Endothelial cell of umbilical vein (primary cell): ENCODE measurements around the gene ZBTB7A. TPM values are rescaled to one million over a fixed set of nuclear protein-coding genes. Genes with fewer than 3 reads are reported as not detected.

Experiments used
- BruUV-seq: library from RNA; stranded (reverse); fragments of 400-500 nt; replicated peaks from 2 replicates; lab custom pipeline; 2021; lab: Mats Ljungman, UMichigan
- CTCF ChIA-PET: fragments of 300-600, 350-600 bp; sonication (Branson Sonifier 250); formaldehyde crosslinking; loops from one replicate; lab custom pipeline; 2021; ENCODE audit warnings: antibody characterized with exemption, inconsistent platforms; lab: Charles Lee
- POLR2A ChIA-PET: fragments of 300-600, 350-600 bp; sonication (Branson Sonifier 250); formaldehyde crosslinking; loops from one replicate; lab custom pipeline; 2021; ENCODE audit warnings: antibody characterized with exemption, inconsistent platforms; lab: Charles Lee
- DNase-seq: peaks from one replicate; pipeline ENCODE4 v3.0.0-alpha.2; 2011; ENCODE audit warnings: low read depth, low spot score
- FAIRE-seq: peaks from 2 replicates; lab custom pipeline; 2011; peaks lifted over from hg19 to GRCh38; lab: Jason Lieb, UNC
- H2AFZ ChIP-seq: 2 replicates; pipeline ENCODE4 v1.6.0; 2012; ENCODE audit warnings: low read depth, low read length, control low read depth, inconsistent platforms
- H3K27ac ChIP-seq: 2 replicates; pipeline ENCODE4 v1.5.1; 2011; ENCODE audit warnings: low read depth, mild to moderate bottlenecking, control low read depth, low read length, moderate library complexity; ENCODE audit not compliant: insufficient read depth
- H3K27me3 ChIP-seq, 2 experiments: 2 replicates each; pipeline versions ENCODE4 v1.6.0 to v1.6.1; 2011; ENCODE audit warnings: low read length in 2 of 2, mixed read lengths in 1 of 2; ENCODE audit not compliant: control insufficient read depth in 2 of 2, insufficient read depth in 2 of 2
- H3K36me3 ChIP-seq, 2 experiments: 2 replicates in 1 of 2; 3 replicates in 1 of 2; pipeline ENCODE4 v1.5.1; 2011; ENCODE audit warnings: low read length in 2 of 2, mild to moderate bottlenecking in 1 of 2, moderate library complexity in 1 of 2; ENCODE audit not compliant: control insufficient read depth in 2 of 2, insufficient read depth in 2 of 2; ENCODE audit errors: extremely low read depth in 1 of 2
- H3K4me1 ChIP-seq: 3 replicates; pipeline ENCODE4 v1.5.1; 2011; ENCODE audit warnings: mild to moderate bottlenecking, low read length; ENCODE audit not compliant: control insufficient read depth, insufficient read depth; ENCODE audit errors: extremely low read depth
- H3K4me2 ChIP-seq: 2 replicates; pipeline ENCODE4 v1.6.1; 2011; ENCODE audit warnings: low read length, control low read depth, mixed read lengths; ENCODE audit not compliant: insufficient read depth
- H3K4me3 ChIP-seq, 3 experiments: fragments of 200-600 bp in 1 of 3; sonication (generic), shearing (Covaris generic) in 1 of 3; replicated peaks in 1 of 3; 2 replicates each; pipeline ENCODE4 v1.5.1; 2011 to 2016; ENCODE audit warnings: control low read depth in 3 of 3, low read length in 3 of 3, mild to moderate bottlenecking in 2 of 3, inconsistent platforms in 1 of 3, low read depth in 1 of 3, moderate library complexity in 1 of 3; ENCODE audit not compliant: insufficient read depth in 1 of 3
- H3K79me2 ChIP-seq: 2 replicates; pipeline ENCODE4 v1.6.0; 2012; ENCODE audit warnings: low read length, inconsistent platforms; ENCODE audit not compliant: control insufficient read depth, insufficient read depth
- H3K9ac ChIP-seq: replicated peaks from 2 replicates; pipeline ENCODE3; 2011; ENCODE audit warnings: low read length, control low read depth; ENCODE audit not compliant: insufficient read depth; ENCODE audit errors: extremely low read depth
- H3K9me1 ChIP-seq: replicated peaks from 3 replicates; pipeline ENCODE4 v1.6.0; 2011; ENCODE audit warnings: mild to moderate bottlenecking, low read length; ENCODE audit not compliant: control insufficient read depth, insufficient read depth; ENCODE audit errors: extremely low read depth
- H3K9me3 ChIP-seq: replicated peaks from 2 replicates; pipeline ENCODE4 v1.5.1; 2012; ENCODE audit warnings: low read length, inconsistent platforms; ENCODE audit not compliant: control insufficient read depth, insufficient read depth
- H4K20me1 ChIP-seq: replicated peaks from 2 replicates; pipeline ENCODE3; 2011; ENCODE audit warnings: mild to moderate bottlenecking, low read length; ENCODE audit not compliant: control insufficient read depth, insufficient read depth; ENCODE audit errors: extremely low read depth
- EZH2 ChIP-seq: IDR thresholded peaks from 2 replicates; pipeline ENCODE4 v1.6.1; 2012; ENCODE audit warnings: borderline replicate concordance, low read depth, mild to moderate bottlenecking, moderate library complexity, low read length, inconsistent platforms; ENCODE audit not compliant: severe bottlenecking
- FOS ChIP-seq: IDR thresholded peaks from 2 replicates; pipeline ENCODE4 v1.6.1; 2011; ENCODE audit warnings: mild to moderate bottlenecking, low read length, moderate library complexity, borderline replicate concordance; ENCODE audit not compliant: insufficient read depth
- GATA2 ChIP-seq: IDR thresholded peaks from 2 replicates; pipeline ENCODE4 v1.7.0; 2011; ENCODE audit warnings: low read depth, mild to moderate bottlenecking, moderate library complexity, mixed read lengths, low read length; ENCODE audit not compliant: insufficient read length, insufficient read depth
- JUN ChIP-seq: IDR thresholded peaks from 2 replicates; pipeline ENCODE4 v1.6.1; 2011; ENCODE audit warnings: borderline replicate concordance, low read depth; ENCODE audit not compliant: insufficient read length, insufficient read depth
- MAX ChIP-seq: IDR thresholded peaks from 2 replicates; pipeline ENCODE4 v1.6.1; 2011; ENCODE audit not compliant: insufficient read depth, insufficient read length
- MYC ChIP-seq: IDR thresholded peaks from one replicate; pipeline ENCODE4 v1.6.1; 2011; ENCODE audit warnings: mild to moderate bottlenecking, low read depth, low read length
- POLR2A ChIP-seq: IDR thresholded peaks from 2 replicates; pipeline ENCODE4 v1.6.1; 2012; ENCODE audit warnings: low read depth, mild to moderate bottlenecking, control low read depth, low read length
- POLR2AphosphoS5 ChIP-seq: IDR thresholded peaks from 2 replicates; pipeline ENCODE4 v1.6.1; 2012; ENCODE audit warnings: low read depth, mild to moderate bottlenecking, control low read depth, low read length, moderate library complexity; ENCODE audit not compliant: insufficient read depth
- dilution Hi-C: fragments of 300-500 bp; cut with MboI; formaldehyde crosslinking; loops from one replicate; pipeline ENCODE4 v1.15.0; 2019; ENCODE audit warnings: low sequenced_read_pairs; ENCODE audit not compliant: extremely low pct_ligation_motif_present
- intact Hi-C: fragments of 100-400 bp; cut with micrococcal nuclease; formaldehyde crosslinking; loops from one replicate; pipeline ENCODE4 v1.10.0; 2022
- polyA plus RNA-seq, 4 experiments: library from polyadenylated mRNA; depleted of rRNA in 3 of 4; stranded (reverse) in 3 of 4; unstranded in 1 of 4; fragments of >200 nt; gene quantifications; 2 replicates each; pipeline versions ENCODE4 v1.2.1 to v1.2.3, GENCODE V29; 2011 to 2012; ENCODE audit warnings: missing spikeins in 1 of 4
- total RNA-seq: library from RNA; stranded (reverse); gene quantifications from 2 replicates; pipeline ENCODE4 v1.2.3, GENCODE V29; 2021
- TF ChIP-seq, protein P1 (sequence below), 2 donors: IDR thresholded peaks; 1 replicate in 1 of 2; 2 replicates in 1 of 2; pipeline ENCODE4 v1.5.1; 2011; ENCODE audit warnings: low read length in 2 of 2, mild to moderate bottlenecking in 2 of 2, moderate library complexity in 2 of 2, control low read depth in 1 of 2, inconsistent platforms in 1 of 2, low read depth in 1 of 2; ENCODE audit not compliant: insufficient read depth in 1 of 2; ENCODE audit errors: extremely low read depth in 1 of 2

Gene ZBTB7A
- total and polyA plus RNA-seq, 2 donors (not counting 3 experiments of a cell fraction or from before 2014, with no cell fraction given): 8.2 to 29.0 TPM

GRCh38 chr19:4101496-4101770 is 34.7 kb upstream of the ZBTB7A start:
- no peak for TF ChIP-seq GATA2
- Histone ChIP-seq H3K36me3 (peaks cover 8 to 50% of the 10 kb centered on the region in 2 experiments), H3K79me2 (no peaks in the 10 kb centered on the region), H3K27ac (no peak overlapping the region), H2AFZ (no peak overlapping the region), H3K9me3 (no peaks in the 10 kb centered on the region), H3K4me1 (no peaks in the 10 kb centered on the region), H4K20me1 (no peaks in the 10 kb centered on the region), H3K4me3 (no peak overlapping the region), H3K4me2 (no peak overlapping the region), H3K9me1 (no peaks in the 10 kb centered on the region), H3K27me3 (no peaks in the 10 kb centered on the region), H3K9ac (no peak overlapping the region)
- no TSS peak for BruUV-seq
- dilution Hi-C loops (no loop called here), intact Hi-C loops (no loop called here)
- ChIA-PET CTCF (no interaction called here), POLR2A (no interaction called here)
- FAIRE-seq (no peak), DNase-seq (no peak)

- Histone ChIP-seq H3K4me3 (no peak overlapping the region), H3K4me2 (no peak overlapping the region), H3K9me3 (no peaks in the 10 kb centered on the region), H3K9ac (no peak overlapping the region), H2AFZ (no peak overlapping the region), H3K9me1 (no peaks in the 10 kb centered on the region), H3K27me3 (no peaks in the 10 kb centered on the region), H3K27ac (no peak overlapping the region), H3K79me2 (no peaks in the 10 kb centered on the region), H3K4me1 (no peaks in the 10 kb centered on the region), H3K36me3 (peaks cover 8 to 50% of the 10 kb centered on the region in 2 experiments), H4K20me1 (no peaks in the 10 kb centered on the region)
- CTCF ChIA-PET: no interaction called here
- POLR2A ChIA-PET: no interaction called here
- BruUV-seq: no TSS peak
- TF ChIP-seq MAX: no peak
- TF ChIP-seq EZH2: no peak
- TF ChIP-seq POLR2A: no peak
- TF ChIP-seq GATA2: no peak
- TF ChIP-seq POLR2AphosphoS5: no peak
- TF ChIP-seq JUN: no peak
- TF ChIP-seq, protein P1, sequence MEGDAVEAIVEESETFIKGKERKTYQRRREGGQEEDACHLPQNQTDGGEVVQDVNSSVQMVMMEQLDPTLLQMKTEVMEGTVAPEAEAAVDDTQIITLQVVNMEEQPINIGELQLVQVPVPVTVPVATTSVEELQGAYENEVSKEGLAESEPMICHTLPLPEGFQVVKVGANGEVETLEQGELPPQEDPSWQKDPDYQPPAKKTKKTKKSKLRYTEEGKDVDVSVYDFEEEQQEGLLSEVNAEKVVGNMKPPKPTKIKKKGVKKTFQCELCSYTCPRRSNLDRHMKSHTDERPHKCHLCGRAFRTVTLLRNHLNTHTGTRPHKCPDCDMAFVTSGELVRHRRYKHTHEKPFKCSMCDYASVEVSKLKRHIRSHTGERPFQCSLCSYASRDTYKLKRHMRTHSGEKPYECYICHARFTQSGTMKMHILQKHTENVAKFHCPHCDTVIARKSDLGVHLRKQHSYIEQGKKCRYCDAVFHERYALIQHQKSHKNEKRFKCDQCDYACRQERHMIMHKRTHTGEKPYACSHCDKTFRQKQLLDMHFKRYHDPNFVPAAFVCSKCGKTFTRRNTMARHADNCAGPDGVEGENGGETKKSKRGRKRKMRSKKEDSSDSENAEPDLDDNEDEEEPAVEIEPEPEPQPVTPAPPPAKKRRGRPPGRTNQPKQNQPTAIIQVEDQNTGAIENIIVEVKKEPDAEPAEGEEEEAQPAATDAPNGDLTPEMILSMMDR (IDR thresholded peaks at IDR 0.05; ENCODE audit: extremely low read depth in 1 of 2, insufficient read depth in 1 of 2, low read depth in 1 of 2, low read length in 2 of 2): no peak
- TF ChIP-seq FOS: no peak
- TF ChIP-seq MYC: no peak
- FAIRE-seq (no peak), DNase-seq (no peak)
- intact Hi-C loops (no loop called here), dilution Hi-C loops (no loop called here)
Observed at GRCh38 chr19:4100647-4101495, 34.2 kb upstream of the ZBTB7A start.
